ENCODE data around the gene HGF.

GRCh38 chr7:81665236-81665635 lies 104.6 kb downstream of the HGF start:
- TF ChIP-seq CTCF (IDR thresholded peaks at IDR 0.05) (no peak), EP300 (IDR thresholded peaks at IDR 0.05; ENCODE audit: low read depth) (no peak)
